A673 (cell line): ENCODE results near the gene GLT1D1.

Experiments
- CTCF ChIP-seq: fragments of 300-800, 200-600 bp; sonication (generic); conservative IDR thresholded peaks from 2 replicates; pipeline ENCODE4 v1.5.1; 2017; ENCODE audit warnings: low read depth, mild to moderate bottlenecking, antibody characterized with exemption, low read length, moderate library complexity, mixed read lengths
- EZH2 ChIP-seq: fragments of 200-600 bp; sonication (generic); IDR thresholded peaks from 2 replicates; pipeline ENCODE4 v1.6.1; 2017; ENCODE audit warnings: borderline replicate concordance, low read depth, mild to moderate bottlenecking, mixed read lengths, antibody characterized with exemption, low read length; ENCODE audit not compliant: poor library complexity, severe bottlenecking

- TF ChIP-seq CTCF (no peak), EZH2 (no peak)
Observed at GRCh38 chr12:128852026-128852698, 1.1 kb upstream of the GLT1D1 start.
